ENCODE data around the gene SEL1L2. TPM values are rescaled to one million over a fixed set of nuclear protein-coding genes. Genes with fewer than 3 reads are reported as not detected.
A peak's percentile ranks its signal among the peaks of the same experiment; 100 is the strongest.

Gene SEL1L2
- total RNA-seq, 4 donors from 2014 or later = not detected

- no peaks in the 10 kb centered on the region for H3K4me1 ChIP-seq
- H3K27ac ChIP-seq = no peak overlapping the region
- H3K27me3 ChIP-seq = no peaks in the 10 kb centered on the region
- H3K9me3 ChIP-seq = no peaks in the 10 kb centered on the region
- H3K4me3 ChIP-seq = no peak overlapping the region
- no peak for DNase-seq
- H3K36me3 ChIP-seq = no peaks in the 10 kb centered on the region
- TF ChIP-seq, protein P1, sequence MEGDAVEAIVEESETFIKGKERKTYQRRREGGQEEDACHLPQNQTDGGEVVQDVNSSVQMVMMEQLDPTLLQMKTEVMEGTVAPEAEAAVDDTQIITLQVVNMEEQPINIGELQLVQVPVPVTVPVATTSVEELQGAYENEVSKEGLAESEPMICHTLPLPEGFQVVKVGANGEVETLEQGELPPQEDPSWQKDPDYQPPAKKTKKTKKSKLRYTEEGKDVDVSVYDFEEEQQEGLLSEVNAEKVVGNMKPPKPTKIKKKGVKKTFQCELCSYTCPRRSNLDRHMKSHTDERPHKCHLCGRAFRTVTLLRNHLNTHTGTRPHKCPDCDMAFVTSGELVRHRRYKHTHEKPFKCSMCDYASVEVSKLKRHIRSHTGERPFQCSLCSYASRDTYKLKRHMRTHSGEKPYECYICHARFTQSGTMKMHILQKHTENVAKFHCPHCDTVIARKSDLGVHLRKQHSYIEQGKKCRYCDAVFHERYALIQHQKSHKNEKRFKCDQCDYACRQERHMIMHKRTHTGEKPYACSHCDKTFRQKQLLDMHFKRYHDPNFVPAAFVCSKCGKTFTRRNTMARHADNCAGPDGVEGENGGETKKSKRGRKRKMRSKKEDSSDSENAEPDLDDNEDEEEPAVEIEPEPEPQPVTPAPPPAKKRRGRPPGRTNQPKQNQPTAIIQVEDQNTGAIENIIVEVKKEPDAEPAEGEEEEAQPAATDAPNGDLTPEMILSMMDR (IDR thresholded peaks at IDR 0.05) = no peak
- TF ChIP-seq POLR2A (IDR thresholded peaks at IDR 0.05) = no peak
These were observed 115.8 kb downstream of the SEL1L2 start for GRCh38 chr20:13874394-13875157.

DNA sequence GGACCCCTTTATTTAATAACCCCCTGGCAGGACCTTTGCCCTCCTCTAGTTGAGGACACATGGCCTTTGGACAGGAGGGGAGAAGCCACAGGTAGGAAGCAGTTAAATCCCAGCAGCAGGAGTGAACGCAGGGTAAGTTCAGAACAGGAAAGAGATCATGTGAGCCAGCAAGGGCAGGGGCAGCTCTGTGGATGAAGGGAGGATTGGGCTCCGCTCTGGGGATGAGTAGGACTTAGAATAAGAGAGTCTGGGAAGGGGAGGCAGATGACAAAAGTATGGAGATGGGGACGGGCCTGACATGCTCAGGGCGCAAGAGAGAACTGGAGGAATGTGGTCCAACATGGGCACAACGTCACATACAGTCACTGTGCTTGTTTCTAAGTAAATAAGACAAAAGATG lies 116.6 kb downstream of the SEL1L2 start:
- TF ChIP-seq, protein P1 (IDR thresholded peaks at IDR 0.05) = no peak
- TF ChIP-seq POLR2A (IDR thresholded peaks at IDR 0.05) = no peak
- Histone ChIP-seq H3K4me3 (no peak overlapping the region), H3K27ac (no peak overlapping the region), H3K9me3 (no peaks in the 10 kb centered on the region), H3K4me1 (no peaks in the 10 kb centered on the region), H3K27me3 (no peaks in the 10 kb centered on the region), H3K36me3 (no peaks in the 10 kb centered on the region)
- no peak for DNase-seq

GRCh38 chr20:13870170-13870748 lies 120.2 kb downstream of the SEL1L2 start:
- Histone ChIP-seq H3K36me3 (no peaks in the 10 kb centered on the region), H3K4me3 (no peak overlapping the region), H3K9me3 (no peaks in the 10 kb centered on the region), H3K27ac (no peak overlapping the region), H3K27me3 (no peaks in the 10 kb centered on the region), H3K4me1 (no peaks in the 10 kb centered on the region)
- DNase-seq = no peak
- TF ChIP-seq, protein P1 (IDR thresholded peaks at IDR 0.05) = no peak
- no peak for TF ChIP-seq POLR2A (IDR thresholded peaks at IDR 0.05)

DNA sequence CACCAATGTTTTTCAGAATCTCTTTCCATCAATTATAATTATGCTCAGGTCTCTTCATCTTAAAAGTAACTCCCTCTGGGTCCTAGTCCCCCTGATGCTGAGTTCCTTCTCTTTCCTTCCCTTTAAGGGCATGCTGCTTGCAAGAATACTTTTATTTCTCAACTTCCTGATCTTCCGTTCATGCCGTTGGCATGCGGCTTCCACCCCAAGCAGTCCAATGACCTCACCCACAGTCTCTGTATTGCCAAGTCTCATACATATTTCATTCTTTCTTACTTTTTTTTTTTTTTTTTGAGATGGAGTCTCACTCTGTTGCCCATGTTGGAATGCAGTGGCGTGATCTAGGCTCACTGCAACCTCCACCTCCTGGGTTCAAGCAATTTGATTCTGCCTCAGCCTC lies 122.1 kb downstream of the SEL1L2 start:
- no peaks in the 10 kb centered on the region for H3K4me1 ChIP-seq
- no peak for TF ChIP-seq POLR2A (IDR thresholded peaks at IDR 0.05)
- TF ChIP-seq, protein P1 (IDR thresholded peaks at IDR 0.05) = no peak
- no peaks in the 10 kb centered on the region for H3K9me3 ChIP-seq
- H3K4me3 ChIP-seq = no peak overlapping the region
- no peaks in the 10 kb centered on the region for H3K27me3 ChIP-seq
- no peak for DNase-seq
- H3K36me3 ChIP-seq = no peaks in the 10 kb centered on the region
- peak overlapping the region in 1 of 4 donors; percentile 9 for H3K27ac ChIP-seq

GRCh38 chr20:13865791-13866351 lies 124.5 kb downstream of the SEL1L2 start:
- no peak for TF ChIP-seq POLR2A (IDR thresholded peaks at IDR 0.05)
- TF ChIP-seq, protein P1 (IDR thresholded peaks at IDR 0.05) = no peak
- Histone ChIP-seq H3K27ac (peak overlapping the region in 3 of 4 donors; percentile 5 to 69 (median 31)), H3K9me3 (no peaks in the 10 kb centered on the region), H3K4me1 (no peaks in the 10 kb centered on the region), H3K4me3 (no peak overlapping the region), H3K27me3 (no peaks in the 10 kb centered on the region), H3K36me3 (no peaks in the 10 kb centered on the region)
- no peak for DNase-seq

Data from Peyer's patch (tissue), 4 donors.